Measurements from ENCODE around the gene TMEM250. TPM values are rescaled to one million over a fixed set of nuclear protein-coding genes. Genes with fewer than 3 reads are reported as not detected.
A peak's percentile ranks its signal among the peaks of the same experiment; 100 is the strongest.

The TMEM250 gene
- total and polyA plus RNA-seq, 9 of the 15 experiments (the other 6 are each of a cell fraction or from before 2014, with no cell fraction given), result 0.32 to 44.6 (median 12.2) TPM

- H3K27me3 ChIP-seq (ENCODE audit: control insufficient read depth in 2 of 2, insufficient read depth in 2 of 2, low read length in 2 of 2), result no peaks in the 10 kb centered on the region
- 96% methylated on average over 26 of the region's 26 CpGs for WGBS (ENCODE audit: insufficient coverage, low coverage, missing lambda C conversion rate)
- intact Hi-C loops (cut with micrococcal nuclease) (no loop called here), in situ Hi-C loops (cut with MboI) (no loop called here)
- H3K4me1 ChIP-seq (replicated peaks in 1 of 2; ENCODE audit: control insufficient read depth in 2 of 2, insufficient read depth in 2 of 2, low read length in 2 of 2), result peaks cover 0 to 40% of the 10 kb centered on the region in 2 experiments; a peak in 2 of 5 replicates
- no peak overlapping the region for H2AFZ ChIP-seq (ENCODE audit: low read depth, low read length)
- peaks cover 44% of the 10 kb centered on the region for H3K36me3 ChIP-seq (ENCODE audit: control insufficient read depth, insufficient read depth, low read length)
- POLR2A ChIA-PET, result no interaction called here
- peaks cover 83% of the 10 kb centered on the region for H3K79me2 ChIP-seq (ENCODE audit: control insufficient read depth, insufficient read depth, low read length)
- FAIRE-seq (no peak), ATAC-seq (no peak), DNase-seq (ENCODE audit: extremely low read depth in 1 of 4, low spot score in 3 of 4) (no peak)
- H4K20me1 ChIP-seq (replicated peaks; ENCODE audit: control insufficient read depth, insufficient read depth, low read length), result peaks cover 10% of the 10 kb centered on the region
- no TSS peak for BruUV-seq (replicated peaks)
- H3K9ac ChIP-seq (ENCODE audit: insufficient read depth in 1 of 2, low read depth in 2 of 2, low read length in 2 of 2), result peak overlapping the region in 1 of 2 experiments; percentile 64; a peak in 2 of 4 replicates
- CTCF ChIA-PET (ENCODE audit: low intra/inter-chr PET ratio), result no interaction called here
- no peak overlapping the region for H3K4me2 ChIP-seq (ENCODE audit: insufficient read depth, low read length)
- H3K9me3 ChIP-seq (replicated peaks; ENCODE audit: control insufficient read depth, insufficient read depth, low read depth, low read length), result no peaks in the 10 kb centered on the region
- no peak overlapping the region for H3K27ac ChIP-seq (ENCODE audit: extremely low read depth, low read depth, low read length)
- H3K4me3 ChIP-seq, result no peak overlapping the region
- no peaks in the 10 kb centered on the region for H3K9me1 ChIP-seq (ENCODE audit: control insufficient read depth, insufficient read depth, low read length)
- TF ChIP-seq KLF13 (tag; IDR thresholded peaks at IDR 0.05; ENCODE audit: borderline replicate concordance, low read depth) (no peak), NFE2L1 (tag; IDR thresholded peaks at IDR 0.05; ENCODE audit: borderline replicate concordance, low read depth) (no peak), MAFF (IDR thresholded peaks at IDR 0.05; ENCODE audit: low read length) (no peak), ZFP91 (CRISPR knock-in tag; IDR thresholded peaks at IDR 0.05) (no peak), SPI1 (IDR thresholded peaks at IDR 0.05; ENCODE audit: borderline replicate concordance, low read depth, low read length) (no peak), SMAD2 (IDR thresholded peaks at IDR 0.05; ENCODE audit: low read depth, low read length) (no peak), SMARCC2 (IDR thresholded peaks at IDR 0.05; ENCODE audit: low read depth) (no peak), GTF2B (IDR thresholded peaks at IDR 0.05; ENCODE audit: extremely low read depth, insufficient read length) (no peak)
Observed at GRCh38 chr9:136075881-136076678, 42.6 kb downstream of the TMEM250 start.
